NT2/D1 (cell line): ENCODE results near the gene OR1J4.

Experiments
- DNase-seq: peaks from one replicate; pipeline ENCODE4 v3.0.0-alpha.2; 2011; ENCODE audit warnings: low read depth, low spot score
- H3K27me3 ChIP-seq: 2 replicates; pipeline ENCODE4 v1.6.0; 2011; ENCODE audit warnings: mild to moderate bottlenecking; ENCODE audit not compliant: insufficient read length, insufficient read depth
- H3K36me3 ChIP-seq: 2 replicates; pipeline ENCODE4 v1.6.1; 2011; ENCODE audit warnings: mild to moderate bottlenecking, low read length, mixed read lengths; ENCODE audit not compliant: insufficient read depth, insufficient read length
- H3K4me1 ChIP-seq: 2 replicates; pipeline ENCODE4 v1.5.1; 2011; ENCODE audit not compliant: insufficient read depth, insufficient read length
- H3K4me3 ChIP-seq: 2 replicates; pipeline ENCODE4 v1.5.1; 2011; ENCODE audit warnings: low read depth; ENCODE audit not compliant: insufficient read length
- H3K9ac ChIP-seq: 2 replicates; pipeline ENCODE4 v1.6.0; 2011; ENCODE audit warnings: low read depth; ENCODE audit not compliant: insufficient read length
- H3K9me3 ChIP-seq: 2 replicates; pipeline ENCODE4 v1.5.1; 2011; ENCODE audit warnings: mild to moderate bottlenecking, low read length; ENCODE audit not compliant: insufficient read depth
- SUZ12 ChIP-seq: IDR thresholded peaks from 2 replicates; pipeline ENCODE4 v1.6.1; 2011; ENCODE audit not compliant: insufficient read length, insufficient read depth; ENCODE audit errors: extremely low read depth
- YY1 ChIP-seq: IDR thresholded peaks from 2 replicates; pipeline ENCODE4 v1.6.1; 2011; ENCODE audit not compliant: insufficient read length, insufficient read depth
- ZNF274 ChIP-seq: IDR thresholded peaks from 2 replicates; pipeline ENCODE4 v1.6.1; 2011; ENCODE audit warnings: mild to moderate bottlenecking, low read depth, low read length

Gene OR1J4

DNA sequence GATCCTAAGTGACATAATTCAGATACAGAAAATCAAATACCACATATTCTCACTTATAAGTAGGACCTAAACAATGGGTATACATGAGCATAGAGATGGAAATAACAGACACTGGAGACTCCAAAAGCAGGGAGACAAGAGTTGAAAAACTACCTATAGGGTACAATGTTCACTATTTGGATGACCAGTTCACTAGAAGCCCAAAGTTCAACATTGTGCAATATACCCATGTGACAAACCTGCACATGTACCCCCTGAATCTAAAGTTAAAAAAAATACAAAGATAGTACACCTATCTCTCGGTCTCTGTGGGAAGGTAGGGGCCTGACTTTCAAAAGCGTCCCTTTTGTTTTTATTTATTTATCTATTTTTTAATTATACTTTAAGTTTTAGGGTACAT is 19.8 kb downstream of the OR1J4 start:
- TF ChIP-seq SUZ12 (no peak), YY1 (no peak), ZNF274 (no peak)
- Histone ChIP-seq H3K27me3 (no peaks in the 10 kb centered on the region), H3K9me3 (peaks cover 10% of the 10 kb centered on the region; the same call in 1 of the 2 replicates), H3K36me3 (no peaks in the 10 kb centered on the region), H3K4me1 (no peaks in the 10 kb centered on the region), H3K4me3 (no peak overlapping the region), H3K9ac (no peak overlapping the region)
- no peak for DNase-seq

DNA sequence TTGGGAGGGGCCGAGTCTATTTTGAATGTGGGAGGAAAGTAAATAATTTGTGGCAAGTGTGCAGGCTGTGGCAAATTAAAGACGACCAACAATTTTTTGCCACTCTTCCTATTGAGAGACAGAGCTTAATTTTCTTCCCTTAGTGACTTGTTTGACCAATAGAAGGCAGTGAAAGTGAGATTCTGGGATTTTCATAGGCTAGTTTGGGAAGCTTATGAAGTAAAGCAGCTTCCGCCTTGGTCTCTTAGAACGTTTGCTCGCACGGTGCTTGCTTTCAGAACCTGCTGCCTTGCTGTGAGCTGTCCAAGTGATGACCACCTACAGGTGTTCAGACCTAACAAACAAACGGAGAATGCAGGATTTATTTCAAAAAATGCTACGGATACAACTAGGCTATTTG is 27.3 kb downstream of the OR1J4 start:
- Histone ChIP-seq H3K9me3 (no peaks in the 10 kb centered on the region), H3K36me3 (no peaks in the 10 kb centered on the region), H3K4me3 (no peak overlapping the region), H3K9ac (no peak overlapping the region), H3K4me1 (no peaks in the 10 kb centered on the region), H3K27me3 (no peaks in the 10 kb centered on the region)
- DNase-seq: no peak
- TF ChIP-seq SUZ12 (no peak), ZNF274 (no peak), YY1 (no peak)

GRCh38 chr9:122551371-122551770 is 32.4 kb downstream of the OR1J4 start:
- Histone ChIP-seq H3K9me3 (no peaks in the 10 kb centered on the region), H3K27me3 (no peaks in the 10 kb centered on the region)

DNA sequence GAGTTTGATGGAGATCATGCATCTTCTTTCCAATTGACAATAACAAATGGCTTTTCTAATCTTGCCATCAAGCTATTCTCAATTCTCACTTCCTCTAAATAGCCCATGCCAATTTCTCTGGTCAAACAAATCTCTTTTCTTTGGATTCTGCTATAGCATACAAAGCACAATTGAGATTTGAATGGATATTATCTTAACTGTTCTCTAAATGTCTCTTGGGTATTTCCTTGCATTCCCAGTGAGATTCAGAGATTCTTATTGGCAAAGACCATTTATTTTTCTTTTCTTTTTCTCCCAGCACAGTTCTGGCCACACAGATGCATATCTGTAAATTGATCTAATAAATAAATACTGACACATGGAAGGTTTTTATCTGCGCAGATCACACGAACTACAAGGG is 33.9 kb downstream of the OR1J4 start, which contains the start of gene OR1N2:
Gene OR1N2, plus strand, starts transcription at position 301 of the 400 bp plus-strand sequence. CDS start 100 bp downstream, outside the sequence.
- Histone ChIP-seq H3K9ac (no peak within 1 kb of the TSS), H3K36me3 (no peaks in the 10 kb centered on the region), H3K9me3 (no peaks in the 10 kb centered on the region), H3K4me3 (no peak within 1 kb of the TSS), H3K4me1 (peaks cover 2% of the 10 kb centered on the region), H3K27me3 (no peaks in the 10 kb centered on the region)
- DNase-seq: no peak
- TF ChIP-seq ZNF274 (no peak), SUZ12 (no peak), YY1 (no peak)

More at GRCh38 chr9:122551371-122551770, 32.4 kb downstream of the OR1J4 start:
- DNase-seq: no peak
- Histone ChIP-seq H3K4me3 (no peak overlapping the region), H3K36me3 (no peaks in the 10 kb centered on the region), H3K9ac (no peak overlapping the region), H3K4me1 (peaks cover 2% of the 10 kb centered on the region)
- TF ChIP-seq SUZ12 (no peak), ZNF274 (no peak), YY1 (no peak)

GRCh38 chr9:122561446-122561845 is 42.5 kb downstream of the OR1J4 start:
- H3K9me3 ChIP-seq: no peaks in the 10 kb centered on the region; the same call in 1 of the 2 replicates
- H3K9ac ChIP-seq: no peak overlapping the region
- H3K27me3 ChIP-seq: no peaks in the 10 kb centered on the region
- DNase-seq: no peak
- TF ChIP-seq YY1 (no peak), SUZ12 (no peak), ZNF274 (no peak)
- peaks cover 7% of the 10 kb centered on the region for H3K4me1 ChIP-seq
- H3K4me3 ChIP-seq: no peak overlapping the region
- H3K36me3 ChIP-seq: no peaks in the 10 kb centered on the region

- Histone ChIP-seq H3K9me3 (no peaks in the 10 kb centered on the region; the same call in 1 of the 2 replicates), H3K4me3 (no peak overlapping the region), H3K36me3 (no peaks in the 10 kb centered on the region), H3K27me3 (no peaks in the 10 kb centered on the region), H3K9ac (peak overlapping the region; percentile 21), H3K4me1 (peaks cover 7% of the 10 kb centered on the region)
- DNase-seq: peak; percentile 75
- TF ChIP-seq ZNF274 (no peak), SUZ12 (no peak), YY1 (peak; percentile 32)
Observed at GRCh38 chr9:122562134-122562760, 43.3 kb downstream of the OR1J4 start.

DNA sequence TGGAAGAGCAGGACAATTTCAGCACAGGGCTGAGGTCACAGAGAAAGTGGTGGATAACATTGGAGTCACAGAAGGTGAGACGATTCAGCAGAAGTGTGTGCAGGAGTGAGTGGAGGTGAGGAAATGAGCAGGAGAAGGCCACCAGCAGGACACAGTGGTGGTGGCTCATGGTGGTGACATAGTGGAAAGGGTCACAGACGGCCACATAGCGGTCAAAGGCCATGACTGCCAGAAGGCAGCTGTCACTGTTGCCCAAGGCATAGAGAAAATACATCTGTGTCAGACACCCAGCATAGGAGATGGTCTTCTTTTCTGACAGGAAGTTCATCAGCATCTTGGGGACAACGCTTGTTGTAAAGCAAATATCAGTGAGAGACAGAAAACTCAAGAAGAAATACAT is 49.0 kb downstream of the OR1J4 start:
- Histone ChIP-seq H3K4me3 (no peak overlapping the region), H3K36me3 (no peaks in the 10 kb centered on the region), H3K4me1 (no peaks in the 10 kb centered on the region), H3K9ac (no peak overlapping the region), H3K9me3 (no peaks in the 10 kb centered on the region), H3K27me3 (no peaks in the 10 kb centered on the region)
- DNase-seq: no peak
- TF ChIP-seq SUZ12: no peak
- TF ChIP-seq ZNF274: no peak
- TF ChIP-seq YY1: no peak
